Muscle layer of colon (tissue), 2 donors: ENCODE results near the gene LYST.
"Not testable (repeated sequence)": the region's sequence is repeated elsewhere in the genome, so short reads cannot be mapped to it uniquely, and the experiment has no call there.

Source experiments
- H3K27ac ChIP-seq: one replicate; pipeline ENCODE4 v1.7.0; 2013; ENCODE audit warnings: low read depth, mild to moderate bottlenecking, low read length, moderate library complexity
- H3K27me3 ChIP-seq, 2 donors: one replicate each; pipeline ENCODE4 v1.7.0; 2013; ENCODE audit warnings: low read length in 2 of 2, mild to moderate bottlenecking in 2 of 2; ENCODE audit not compliant: insufficient read depth in 2 of 2, control insufficient read depth in 1 of 2
- H3K36me3 ChIP-seq: one replicate; pipeline ENCODE4 v1.7.0; 2013; ENCODE audit warnings: mild to moderate bottlenecking, low read length; ENCODE audit not compliant: insufficient read depth
- H3K4me1 ChIP-seq: one replicate; pipeline ENCODE4 v1.7.0; 2013; ENCODE audit warnings: mild to moderate bottlenecking, low read length; ENCODE audit not compliant: insufficient read depth
- H3K4me3 ChIP-seq, 2 donors: one replicate each; pipeline ENCODE4 v1.7.0; 2013; ENCODE audit warnings: low read length in 2 of 2, low read depth in 1 of 2, mild to moderate bottlenecking in 1 of 2, moderate library complexity in 1 of 2
- H3K9ac ChIP-seq: one replicate; pipeline ENCODE4 v1.7.0; 2013; ENCODE audit warnings: low read length
- H3K9me3 ChIP-seq: one replicate; pipeline ENCODE4 v1.7.0; 2013; ENCODE audit warnings: mild to moderate bottlenecking, low read length
- donor health status: abdominal sarcoma.
- donor health status: Adenocarcinoma of cecum.

LYST gene

DNA sequence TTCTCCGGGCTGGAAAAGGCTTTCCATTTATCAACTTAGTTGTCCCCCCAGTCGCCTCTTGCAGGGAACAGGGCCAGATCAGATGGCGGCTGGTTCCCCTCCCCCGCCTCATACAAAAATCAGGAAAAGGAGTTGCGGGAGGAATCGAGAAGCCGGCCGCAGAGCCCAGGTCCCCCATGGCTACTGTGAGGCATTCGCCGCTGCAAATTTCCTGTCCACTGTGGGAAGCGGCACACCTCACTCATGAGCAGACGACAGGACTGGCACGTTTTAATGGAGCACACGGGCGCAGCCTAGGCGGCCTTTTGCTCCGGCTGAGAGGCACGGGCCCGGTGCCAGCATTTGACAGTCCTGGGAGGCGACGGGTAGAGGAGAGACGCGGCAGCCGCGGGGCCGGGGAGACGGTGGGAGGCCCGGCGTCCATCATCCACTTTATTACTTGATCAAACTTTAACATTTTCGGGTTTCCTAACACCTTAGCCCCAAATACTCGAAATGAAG lies 218.2 kb downstream of the LYST start:
- no peaks in the 10 kb centered on the region for H3K9me3 ChIP-seq

GRCh38 chr1:235647537-235647936 lies 219.2 kb downstream of the LYST start:
- not testable (repeated sequence) for H3K4me3 ChIP-seq, H3K9ac ChIP-seq, H3K36me3 ChIP-seq, H3K9me3 ChIP-seq, H3K27ac ChIP-seq, H3K4me1 ChIP-seq
- peaks cover 16 to 40% of the 10 kb centered on the region in 2 donors for H3K27me3 ChIP-seq

More for the DNA sequence above, 218.2 kb downstream of the LYST start:
- Histone ChIP-seq H3K4me3 (peak overlapping the region; percentile 41 to 50), H3K4me1 (peaks cover 9% of the 10 kb centered on the region), H3K9ac (no peak overlapping the region), H3K27me3 (peaks cover 16 to 40% of the 10 kb centered on the region in 2 donors), H3K36me3 (no peaks in the 10 kb centered on the region), H3K27ac (no peak overlapping the region)

DNA sequence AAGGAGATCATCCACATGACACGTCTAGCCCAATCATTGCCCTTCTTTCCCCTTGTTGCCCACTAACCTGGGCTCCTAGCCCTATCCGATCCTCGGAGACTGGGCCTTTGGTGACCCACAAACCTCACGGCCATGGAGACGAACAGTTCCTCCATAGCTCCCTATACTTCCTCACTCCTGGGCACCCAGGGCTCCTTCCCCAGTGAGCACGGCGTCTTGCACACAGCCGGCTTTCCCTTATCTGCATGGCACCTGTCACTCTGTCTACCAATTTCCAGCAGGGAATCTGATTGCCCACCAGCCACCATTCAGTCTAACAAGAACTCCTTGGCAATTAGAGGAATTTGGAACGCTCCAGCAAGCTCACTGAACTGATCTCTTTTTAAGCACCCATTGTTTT lies 220.2 kb downstream of the LYST start:
- peaks cover 14 to 29% of the 10 kb centered on the region in 2 donors for H3K27me3 ChIP-seq
- no peak overlapping the region for H3K27ac ChIP-seq
- no peak overlapping the region for H3K4me3 ChIP-seq
- H3K9ac ChIP-seq: no peak overlapping the region
- H3K36me3 ChIP-seq: no peaks in the 10 kb centered on the region
- peaks cover 9% of the 10 kb centered on the region for H3K4me1 ChIP-seq
- H3K9me3 ChIP-seq: no peaks in the 10 kb centered on the region

DNA sequence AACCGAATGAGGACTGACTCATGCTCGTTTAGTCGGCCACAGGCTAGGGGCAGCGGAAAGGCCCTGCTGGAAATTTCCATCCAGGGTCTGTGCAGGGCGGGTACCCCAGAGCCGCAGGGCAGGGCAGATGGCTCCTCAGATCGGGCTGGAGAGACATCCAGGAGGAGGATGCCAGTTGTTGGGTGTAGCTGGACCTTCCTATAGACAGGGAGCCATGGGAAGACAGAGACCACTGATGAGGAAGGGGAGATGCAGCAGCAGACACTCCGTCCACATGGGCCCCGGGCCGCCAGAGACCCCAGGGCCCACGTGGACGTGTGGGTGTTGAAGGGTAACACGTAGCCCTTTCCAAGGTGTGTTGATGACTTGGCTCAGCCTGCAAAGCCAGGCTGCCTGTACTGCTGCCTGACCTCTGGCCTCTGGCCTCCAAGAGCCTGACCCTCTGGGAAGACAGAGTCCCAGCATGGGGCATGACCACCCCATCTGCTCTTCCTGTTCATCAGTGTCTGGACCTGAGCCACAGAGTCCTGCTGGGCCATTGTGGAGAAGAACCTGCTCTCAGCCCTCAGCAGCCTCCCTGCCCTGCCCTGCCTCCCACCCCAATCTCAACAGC lies 221.9 kb downstream of the LYST start:
- peaks cover 4 to 16% of the 10 kb centered on the region in 2 donors for H3K27me3 ChIP-seq
- no peaks in the 10 kb centered on the region for H3K9me3 ChIP-seq
- no peak overlapping the region for H3K4me3 ChIP-seq
- no peak overlapping the region for H3K9ac ChIP-seq
- H3K36me3 ChIP-seq: no peaks in the 10 kb centered on the region
- peaks cover 5% of the 10 kb centered on the region for H3K4me1 ChIP-seq
- no peak overlapping the region for H3K27ac ChIP-seq

- Histone ChIP-seq H3K9me3 (no peaks in the 10 kb centered on the region), H3K4me1 (peaks cover 5% of the 10 kb centered on the region), H3K9ac (no peak overlapping the region), H3K4me3 (no peak overlapping the region), H3K27me3 (peaks cover 4 to 12% of the 10 kb centered on the region in 2 donors), H3K36me3 (no peaks in the 10 kb centered on the region), H3K27ac (no peak overlapping the region)
Observed at GRCh38 chr1:235643837-235644692, 222.6 kb downstream of the LYST start.

DNA sequence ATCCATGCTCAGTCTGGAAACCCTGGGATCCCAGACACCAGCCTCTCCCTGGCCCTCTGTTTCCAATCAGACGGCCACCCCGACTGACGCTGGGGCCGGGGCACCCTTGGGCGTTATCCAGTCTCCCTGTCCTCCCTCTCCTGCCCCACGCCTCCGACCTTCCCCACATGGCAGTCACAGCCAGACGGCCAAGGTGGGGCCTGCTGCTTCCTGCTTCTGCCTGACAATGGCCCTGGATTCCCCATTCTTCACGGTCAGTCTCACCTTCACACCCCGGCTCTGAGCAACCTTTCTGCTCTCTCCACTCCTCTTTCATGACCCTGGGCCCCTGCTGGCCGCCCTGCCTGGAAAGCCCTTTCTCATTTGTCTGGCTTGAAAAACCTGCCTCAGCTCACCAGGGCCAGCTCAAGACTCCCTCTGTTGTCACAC lies 223.7 kb downstream of the LYST start:
- H3K9me3 ChIP-seq: no peaks in the 10 kb centered on the region
- no peak overlapping the region for H3K27ac ChIP-seq
- H3K4me1 ChIP-seq: no peaks in the 10 kb centered on the region
- H3K36me3 ChIP-seq: no peaks in the 10 kb centered on the region
- no peak overlapping the region for H3K9ac ChIP-seq
- peaks cover 0 to 3% of the 10 kb centered on the region in 2 donors for H3K27me3 ChIP-seq
- H3K4me3 ChIP-seq: no peak overlapping the region

DNA sequence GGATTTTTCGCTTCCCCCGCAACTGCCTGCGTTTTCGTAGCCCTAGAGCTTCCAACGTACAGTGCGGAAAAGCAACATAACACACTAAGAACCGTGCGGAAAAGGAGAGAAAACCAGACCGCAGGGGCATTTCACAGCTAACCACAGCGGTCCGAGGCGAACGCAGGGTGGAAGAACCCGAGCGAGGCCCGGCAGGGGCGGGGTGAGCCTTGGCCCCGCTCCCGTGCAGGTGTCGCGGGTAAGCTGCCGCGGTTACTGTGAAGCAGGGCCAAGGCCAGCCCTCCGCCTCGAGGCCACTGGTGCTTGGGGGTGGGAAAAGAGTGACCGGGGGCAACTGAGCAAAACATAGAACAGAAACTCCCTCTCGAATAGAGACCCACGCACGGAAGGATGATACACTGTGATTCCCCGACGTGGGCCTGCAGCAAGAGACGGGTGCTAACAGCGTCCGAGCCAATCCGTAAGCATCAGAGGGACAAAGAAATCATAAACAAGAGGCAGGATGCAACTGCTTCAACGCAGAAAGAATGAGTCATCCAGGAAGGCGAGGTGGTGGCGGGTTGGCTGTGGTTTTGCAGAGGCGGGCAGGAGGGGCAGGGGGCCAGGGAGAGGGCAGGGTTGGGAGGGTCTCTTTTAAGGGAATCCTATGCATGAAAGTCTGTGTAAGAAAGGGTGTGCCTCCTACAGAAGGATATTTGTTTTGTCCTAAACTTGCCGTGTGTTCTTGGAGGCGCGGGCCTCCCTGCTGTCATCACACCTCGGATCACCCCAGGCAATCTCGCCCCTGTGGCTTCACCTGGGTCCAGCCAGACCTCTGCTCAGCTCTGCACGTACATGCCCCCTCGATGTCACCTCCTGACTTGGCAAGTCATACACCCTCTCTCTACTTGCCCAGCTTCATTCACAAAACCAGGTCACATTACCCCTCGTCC lies 224.4 kb downstream of the LYST start:
- Histone ChIP-seq H3K27ac (no peak overlapping the region), H3K27me3 (no peaks in the 10 kb centered on the region), H3K36me3 (no peaks in the 10 kb centered on the region), H3K9me3 (no peaks in the 10 kb centered on the region), H3K4me3 (no peak overlapping the region), H3K4me1 (no peaks in the 10 kb centered on the region), H3K9ac (no peak overlapping the region)

DNA sequence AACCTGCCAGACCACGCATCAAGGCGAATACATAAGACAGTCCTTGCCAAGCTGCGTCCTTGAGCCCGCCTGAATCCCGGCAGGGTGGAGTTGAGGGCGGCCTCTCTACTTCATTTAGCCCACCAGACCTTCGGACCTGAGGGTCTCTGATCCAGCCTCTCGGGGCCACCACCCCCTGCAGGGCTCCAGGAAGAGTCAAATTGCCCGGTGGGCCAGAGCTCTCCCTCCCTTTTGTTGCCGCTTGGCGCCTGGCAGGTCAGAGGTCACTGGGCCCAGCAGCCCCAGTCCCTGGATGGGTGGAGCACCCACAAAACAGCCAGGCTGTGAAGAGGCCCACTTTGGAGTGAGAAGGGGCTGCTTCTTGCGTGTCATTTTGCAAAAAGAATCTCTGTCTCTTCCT lies 226.1 kb downstream of the LYST start:
- H3K27ac ChIP-seq: no peak overlapping the region
- H3K4me3 ChIP-seq: no peak overlapping the region
- H3K36me3 ChIP-seq: no peaks in the 10 kb centered on the region
- no peaks in the 10 kb centered on the region for H3K4me1 ChIP-seq
- H3K9ac ChIP-seq: no peak overlapping the region
- H3K9me3 ChIP-seq: no peaks in the 10 kb centered on the region
- H3K27me3 ChIP-seq: no peaks in the 10 kb centered on the region

GRCh38 chr1:235639226-235640205 lies 227.2 kb downstream of the LYST start:
- Histone ChIP-seq H3K4me1 (no peaks in the 10 kb centered on the region), H3K9me3 (no peaks in the 10 kb centered on the region), H3K27me3 (no peaks in the 10 kb centered on the region), H3K4me3 (no peak overlapping the region), H3K36me3 (no peaks in the 10 kb centered on the region), H3K9ac (no peak overlapping the region), H3K27ac (no peak overlapping the region)

- H3K9ac ChIP-seq, H3K27ac ChIP-seq, H3K27me3 ChIP-seq, H3K9me3 ChIP-seq, H3K36me3 ChIP-seq, H3K4me3 ChIP-seq, H3K4me1 ChIP-seq: not testable (repeated sequence)
Observed at GRCh38 chr1:235638612-235639011, 228.1 kb downstream of the LYST start.
